ENCODE results near the gene CTSO.

The CTSO gene

GRCh38 chr4:155953151-155954117 is at the start of gene CTSO:
CTSO (minus strand) TSS chr4:155953866; CDS start chr4:155953847, 19 bp downstream.
- DNase-seq (ENCODE audit: low read depth) = peak; percentile 62

- no peak for DNase-seq (ENCODE audit: low read depth)
Observed at GRCh38 chr4:156000491-156000890, 46.8 kb upstream of the CTSO start.

DNA sequence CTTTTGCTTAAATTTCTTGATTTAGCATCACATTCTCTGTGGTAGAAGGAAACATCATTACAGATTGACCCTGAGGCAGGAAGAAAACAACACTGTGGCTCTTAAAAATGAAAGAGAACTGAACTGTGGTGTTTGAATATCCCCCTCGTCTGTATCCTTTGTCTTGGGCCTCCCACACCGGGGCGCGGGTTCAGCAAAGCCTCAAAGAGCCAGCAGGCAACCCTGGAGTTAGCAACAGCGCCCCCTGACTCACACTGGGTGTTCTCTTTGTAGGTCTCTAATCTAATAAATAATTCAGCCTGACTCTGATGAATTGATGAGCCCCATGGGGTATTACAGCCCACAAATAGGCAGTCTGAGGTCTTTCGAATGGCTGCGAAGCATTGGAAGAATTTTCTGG is 46.1 kb upstream of the CTSO start:
- no peak for DNase-seq (ENCODE audit: low read depth)

DNA sequence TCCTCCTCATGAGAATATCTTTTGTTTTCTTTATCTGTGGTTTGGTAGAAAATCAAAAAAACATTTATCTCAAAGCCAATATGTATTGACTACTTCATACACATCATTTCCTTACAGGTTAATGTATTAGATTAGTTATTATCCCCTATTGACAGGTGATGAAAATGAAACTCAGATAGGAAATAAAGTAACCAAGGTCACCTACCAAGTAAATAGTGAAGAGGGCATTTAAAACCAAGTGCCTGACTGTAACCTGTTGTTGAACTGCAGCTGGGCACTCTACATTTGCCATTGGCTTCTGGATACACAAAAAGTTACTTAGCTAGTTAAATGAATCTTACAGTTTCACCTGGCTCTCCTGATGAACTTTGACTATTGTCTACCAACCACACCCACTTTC is 41.4 kb upstream of the CTSO start:
- no peak for DNase-seq (ENCODE audit: low read depth)

DNA sequence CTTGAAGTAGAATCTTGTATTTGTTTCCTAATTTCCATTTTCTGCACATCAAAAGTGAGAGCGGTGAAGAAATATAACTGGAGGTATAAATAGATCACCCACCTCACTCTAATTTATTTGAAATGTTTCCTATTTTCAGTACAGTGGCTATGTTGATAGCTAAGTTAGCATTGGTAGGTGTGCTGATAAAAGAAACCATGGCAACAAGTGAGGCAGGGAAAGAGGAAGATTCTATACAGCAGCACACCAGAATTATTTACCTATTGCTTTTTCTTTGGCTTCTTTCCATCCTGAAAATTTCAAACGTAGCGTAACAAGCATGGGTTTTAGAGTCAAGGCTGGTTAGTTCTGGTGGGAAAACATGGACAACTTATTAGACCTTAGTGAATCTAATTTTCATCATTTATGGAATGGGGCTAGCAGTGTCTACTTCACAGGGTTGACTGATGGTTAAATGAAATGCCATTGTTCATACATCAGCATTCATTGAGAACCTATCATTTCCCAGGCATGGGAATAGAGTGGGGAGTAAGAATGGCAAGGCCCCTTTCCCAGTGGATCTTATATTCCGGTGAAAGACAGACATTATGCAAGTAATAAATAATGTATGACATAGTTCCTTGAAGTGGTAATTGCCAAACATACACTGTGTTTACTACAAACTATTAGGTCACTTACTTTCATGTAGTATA is 30.6 kb upstream of the CTSO start:
- DNase-seq (ENCODE audit: low read depth) = no peak

DNA sequence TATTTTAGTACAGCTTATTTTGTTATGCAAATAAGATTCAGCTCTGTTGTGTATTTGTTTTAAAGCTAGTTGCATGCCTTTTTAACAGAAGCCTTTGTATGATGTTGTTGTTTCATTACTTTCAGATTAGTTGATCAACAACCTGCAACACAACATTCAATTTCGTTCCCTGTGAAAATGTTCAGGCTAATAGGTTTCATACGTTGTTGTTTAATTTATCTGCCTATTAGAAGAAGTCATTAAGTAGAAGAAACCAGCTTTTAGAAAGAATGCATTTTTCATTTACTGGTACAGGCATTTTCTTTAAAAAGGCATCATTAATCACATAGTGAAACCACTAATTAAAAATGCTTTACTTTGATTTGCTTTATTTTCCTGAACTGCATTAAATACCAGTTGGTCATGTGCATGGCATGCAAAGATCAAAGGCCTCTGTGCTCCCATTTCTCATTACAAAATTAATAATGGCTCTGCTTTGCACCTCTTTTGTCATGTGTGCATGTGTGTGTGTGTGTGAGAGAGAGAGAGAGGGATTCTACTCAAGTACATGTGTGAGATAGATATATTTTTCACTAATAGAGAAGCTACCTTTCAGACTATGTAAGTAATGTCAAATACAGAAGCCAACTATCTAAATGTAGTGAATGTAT is 29.2 kb upstream of the CTSO start:
- no peak for DNase-seq (ENCODE audit: low read depth)

- no peak for DNase-seq (ENCODE audit: low read depth)
Observed at GRCh38 chr4:155978810-155979209, 25.1 kb upstream of the CTSO start.

- no peak for DNase-seq (ENCODE audit: low read depth)
Observed at GRCh38 chr4:155975511-155975910, 21.8 kb upstream of the CTSO start.

- no peak for DNase-seq (ENCODE audit: low read depth)
Observed at GRCh38 chr4:155974996-155975395, 21.3 kb upstream of the CTSO start.

GRCh38 chr4:155974476-155974749 is 20.7 kb upstream of the CTSO start:
- no peak for DNase-seq (ENCODE audit: low read depth)

GRCh38 chr4:155973639-155974475 is 20.2 kb upstream of the CTSO start:
- no peak for DNase-seq (ENCODE audit: low read depth)

DNA sequence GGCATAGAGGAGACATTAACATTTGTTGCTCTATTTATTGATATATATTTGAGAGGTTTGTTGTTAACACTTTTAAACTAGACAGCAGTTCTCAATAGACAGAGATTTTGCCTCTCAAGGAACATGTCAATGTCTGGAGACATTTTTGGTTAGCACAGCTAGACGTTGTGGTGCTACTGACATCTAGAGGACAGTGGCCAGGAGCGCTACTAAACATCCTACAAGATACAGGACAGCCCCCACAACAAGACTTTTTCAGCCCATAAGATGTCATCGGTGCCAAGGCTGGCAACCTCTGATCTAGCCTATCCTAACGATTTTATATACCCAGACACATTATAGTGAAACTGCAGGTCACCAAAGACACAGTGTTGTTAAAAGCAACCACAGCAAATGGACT is 18.4 kb upstream of the CTSO start:
- DNase-seq (ENCODE audit: low read depth) = no peak

DNA sequence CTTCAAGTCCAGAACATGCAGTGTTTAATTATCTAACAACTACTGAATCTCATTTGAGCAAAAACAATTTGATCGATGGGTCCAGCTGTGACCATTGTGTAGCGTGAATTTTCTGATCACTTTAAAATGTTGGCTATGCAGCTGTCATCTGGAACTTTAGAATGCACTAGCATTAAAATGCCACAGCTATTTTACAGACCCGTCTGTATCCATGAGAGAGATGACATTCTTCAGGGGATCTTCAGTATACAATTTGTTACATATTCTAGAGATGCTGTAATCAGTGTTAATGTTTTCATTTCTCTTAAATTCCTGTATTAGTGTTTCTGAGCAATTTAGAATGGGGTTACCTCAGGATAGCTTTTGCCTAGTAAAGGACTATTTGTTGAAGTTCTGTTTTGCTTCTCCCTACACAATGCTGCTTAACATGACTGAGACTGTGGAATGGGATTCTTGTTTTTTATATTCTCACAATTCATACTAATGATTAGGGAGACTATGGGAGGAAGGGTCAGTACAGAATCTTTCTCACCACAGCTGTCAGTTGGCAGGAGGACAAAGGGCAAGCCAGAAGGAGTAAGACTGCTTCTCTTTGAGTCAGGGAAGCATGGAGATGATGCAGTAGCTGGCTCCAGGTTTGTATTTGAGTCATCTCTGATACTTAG is 13.2 kb upstream of the CTSO start:
- DNase-seq (ENCODE audit: low read depth) = no peak

DNA sequence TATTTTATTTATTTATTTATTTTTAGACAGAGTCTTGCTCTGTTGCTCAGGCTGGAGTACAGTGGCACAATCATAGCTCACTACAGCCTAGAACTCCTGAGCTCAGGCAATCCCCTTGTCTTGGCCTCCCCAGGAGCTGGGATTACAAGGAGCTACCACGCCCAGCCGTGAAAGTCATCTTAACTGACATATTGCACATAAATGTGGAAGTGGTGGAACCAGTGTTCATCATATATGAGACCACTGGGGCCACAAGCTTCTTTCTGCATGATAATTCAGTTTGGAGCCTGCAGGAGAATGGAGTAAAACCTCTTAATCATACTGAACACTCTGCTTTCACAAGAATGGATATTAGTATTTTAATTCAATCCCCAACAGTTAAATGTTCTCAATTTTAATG is 12.5 kb upstream of the CTSO start:
- no peak for DNase-seq (ENCODE audit: low read depth)

GRCh38 chr4:155964016-155964891 is 10.6 kb upstream of the CTSO start:
- DNase-seq (ENCODE audit: low read depth) = no peak

DNA sequence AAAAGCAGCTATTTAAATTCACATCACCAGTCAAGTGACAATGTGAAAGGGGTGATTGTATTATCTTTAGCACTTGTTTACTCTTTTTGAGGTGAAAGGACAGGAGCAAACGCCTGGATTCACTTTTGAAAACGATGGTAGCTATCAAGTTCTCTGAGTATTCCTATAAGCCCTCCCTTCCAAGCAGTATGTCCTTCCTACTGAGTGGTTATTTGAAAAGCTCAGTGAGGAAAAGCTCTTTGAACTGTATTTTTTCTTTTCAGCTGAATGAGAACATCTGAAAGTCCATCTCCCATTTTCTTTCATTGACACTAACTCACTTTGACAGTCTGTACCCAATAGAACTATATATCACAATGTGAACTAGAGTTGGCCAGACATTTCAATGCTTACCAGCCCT is 9.1 kb upstream of the CTSO start:
- DNase-seq (ENCODE audit: low read depth) = no peak

GRCh38 chr4:155961575-155961974 is 7.9 kb upstream of the CTSO start:
- DNase-seq (ENCODE audit: low read depth) = no peak

- DNase-seq (ENCODE audit: low read depth) = no peak
Observed at GRCh38 chr4:155960522-155960921, 6.9 kb upstream of the CTSO start.

GRCh38 chr4:155959417-155959816 is 5.8 kb upstream of the CTSO start:
- DNase-seq (ENCODE audit: low read depth) = no peak

GRCh38 chr4:155956461-155956860 is 2.8 kb upstream of the CTSO start:
- DNase-seq (ENCODE audit: low read depth) = no peak

DNA sequence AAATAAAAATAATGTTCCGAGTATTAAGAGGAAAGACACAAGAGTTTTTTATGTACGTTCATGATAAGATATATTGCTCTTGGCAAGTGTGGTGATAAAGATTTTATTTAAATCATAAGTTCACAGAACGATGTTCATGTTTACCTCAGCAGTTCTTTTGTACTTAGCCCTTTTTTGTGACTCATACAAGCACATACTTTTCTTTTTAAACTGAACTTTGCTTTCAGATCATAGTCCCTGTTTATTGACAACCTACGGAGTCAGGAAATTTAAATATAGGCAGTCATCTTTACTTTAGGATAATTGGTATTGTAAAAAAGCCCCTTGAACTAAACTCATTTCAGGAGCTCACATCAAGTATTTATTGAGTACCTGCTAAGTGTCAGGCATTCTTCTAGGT is 1.3 kb upstream of the CTSO start:
- no peak for DNase-seq (ENCODE audit: low read depth)

Measured in stimulated activated CD8-positive, alpha-beta memory T cell treated with anti-CD3 and anti-CD28 coated beads, Interleukin-12 subunit alpha, Interleukin-12 subunit beta, amount 100 ng/mL, for 4 hours (primary cell).